ENCODE measurements around the gene PPM1H. TPM values are rescaled to one million over a fixed set of nuclear protein-coding genes. Genes with fewer than 3 reads are reported as not detected.
A peak's percentile ranks its signal among the peaks of the same experiment; 100 is the strongest.
"Not testable (repeated sequence)": the region's sequence is repeated elsewhere in the genome, so short reads cannot be mapped to it uniquely, and the experiment has no call there.

PPM1H gene
- total RNA-seq, 1 donor from 2014 or later = 7.2 TPM

- DNase-seq (ENCODE audit: extremely low read depth, low read depth, low spot score) = no peak
Observed at GRCh38 chr12:62911286-62911685, 23.7 kb downstream of the PPM1H start.

- DNase-seq (ENCODE audit: extremely low read depth, low read depth, low spot score) = no peak
Observed at GRCh38 chr12:62910549-62911169, 24.3 kb downstream of the PPM1H start.

- no peak for DNase-seq (ENCODE audit: extremely low read depth, low read depth, low spot score)
Observed at GRCh38 chr12:62909340-62909739, 25.6 kb downstream of the PPM1H start.

GRCh38 chr12:62908674-62909073, 26.3 kb downstream of the PPM1H start:
- DNase-seq (ENCODE audit: extremely low read depth, low read depth, low spot score) = no peak

- DNase-seq (ENCODE audit: extremely low read depth, low read depth, low spot score) = no peak
Observed at GRCh38 chr12:62907561-62907960, 27.4 kb downstream of the PPM1H start.

- DNase-seq (ENCODE audit: extremely low read depth, low read depth, low spot score) = no peak
Observed at GRCh38 chr12:62907078-62907477, 27.9 kb downstream of the PPM1H start.

GRCh38 chr12:62903151-62903550, 31.8 kb downstream of the PPM1H start:
- DNase-seq (ENCODE audit: extremely low read depth, low read depth, low spot score) = peak; percentile 60

- no peak for DNase-seq (ENCODE audit: extremely low read depth, low read depth, low spot score)
Observed at GRCh38 chr12:62900686-62901272, 34.2 kb downstream of the PPM1H start.

GRCh38 chr12:62899568-62900390, 35.2 kb downstream of the PPM1H start:
- no peak for DNase-seq (ENCODE audit: extremely low read depth, low read depth, low spot score)

GRCh38 chr12:62898526-62898925, 36.4 kb downstream of the PPM1H start:
- DNase-seq (ENCODE audit: extremely low read depth, low read depth, low spot score) = no peak

GRCh38 chr12:62895351-62895877, 39.5 kb downstream of the PPM1H start:
- no peak for DNase-seq (ENCODE audit: extremely low read depth, low read depth, low spot score)

- no peak for DNase-seq (ENCODE audit: extremely low read depth, low read depth, low spot score)
Observed at GRCh38 chr12:62893276-62893675, 41.7 kb downstream of the PPM1H start.

GRCh38 chr12:62891805-62892549, 43.0 kb downstream of the PPM1H start:
- DNase-seq (ENCODE audit: extremely low read depth, low read depth, low spot score) = no peak

GRCh38 chr12:62888454-62889110, 46.4 kb downstream of the PPM1H start:
- no peak for DNase-seq (ENCODE audit: extremely low read depth, low read depth, low spot score)

GRCh38 chr12:62886796-62887195, 48.2 kb downstream of the PPM1H start:
- no peak for DNase-seq (ENCODE audit: extremely low read depth, low read depth, low spot score)

- DNase-seq (ENCODE audit: extremely low read depth, low read depth, low spot score) = no peak
Observed at GRCh38 chr12:62885242-62885641, 49.7 kb downstream of the PPM1H start.

- DNase-seq (ENCODE audit: extremely low read depth, low read depth, low spot score) = not testable (repeated sequence)
Observed at GRCh38 chr12:62884832-62885231, 50.1 kb downstream of the PPM1H start.

- no peak for DNase-seq (ENCODE audit: extremely low read depth, low read depth, low spot score)
Observed at GRCh38 chr12:62882696-62883095, 52.3 kb downstream of the PPM1H start.

GRCh38 chr12:62882140-62882539, 52.8 kb downstream of the PPM1H start:
- no peak for DNase-seq (ENCODE audit: extremely low read depth, low read depth, low spot score)

- no peak for DNase-seq (ENCODE audit: extremely low read depth, low read depth, low spot score)
Observed at GRCh38 chr12:62879691-62880090, 55.3 kb downstream of the PPM1H start.

Data from glomerular endothelial cell (primary cell).